NCI-H2196 treated with DMSO at 0.1 percent for 48 hours (cell line): ENCODE results near the gene STK32C.
"Not testable (repeated sequence)": the region's sequence is repeated elsewhere in the genome, so short reads cannot be mapped to it uniquely, and the experiment has no call there.

Experiments
- DNase-seq: peaks from one replicate; lab custom pipeline; 2025; ENCODE audit not compliant: unreplicated experiment; lab: John Stamatoyannopoulos, UW

STK32C gene

DNA sequence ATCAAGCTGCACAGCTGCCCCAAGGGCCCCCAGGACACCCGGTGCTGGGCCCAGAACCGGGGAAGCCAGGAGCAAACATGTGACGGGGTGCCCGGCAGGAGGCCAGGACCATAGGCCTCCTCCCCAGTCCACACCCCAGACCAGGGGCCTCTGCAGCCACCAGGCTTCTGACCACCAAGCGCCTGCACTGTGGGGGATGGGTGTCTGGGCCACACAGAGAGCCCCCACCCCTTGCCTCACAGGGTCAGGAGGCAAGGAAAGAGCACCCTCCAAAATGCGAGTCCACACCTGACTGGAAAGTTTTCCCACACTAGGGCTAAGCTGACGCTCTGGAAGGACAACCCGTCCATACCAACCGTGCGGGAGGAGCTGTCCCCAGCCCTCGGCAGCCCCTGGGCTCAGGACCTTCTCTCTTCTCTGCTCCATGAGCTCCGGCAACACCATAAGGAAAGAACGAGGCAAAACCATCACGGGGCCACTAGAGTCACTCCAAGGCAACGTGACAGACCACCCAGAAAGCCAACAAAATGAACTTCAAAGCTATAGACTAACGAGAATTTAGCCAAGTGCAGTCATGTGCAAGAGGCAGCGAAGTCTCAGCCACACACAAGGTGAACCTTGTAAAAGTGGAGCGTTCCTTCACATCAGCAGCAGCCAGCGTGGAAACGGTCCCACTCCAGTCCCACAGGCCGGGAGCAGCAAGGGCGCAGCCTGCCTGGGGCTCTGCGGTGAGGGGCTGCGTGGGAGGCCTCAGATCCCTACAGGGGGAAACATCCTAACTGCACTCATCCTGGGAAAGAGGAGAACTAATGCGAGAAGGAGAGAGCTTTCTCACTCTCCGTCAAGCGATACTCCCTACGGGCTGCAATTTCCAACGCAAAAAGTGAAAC is 5.1 kb downstream of the STK32C start:
- no peak for DNase-seq

DNA sequence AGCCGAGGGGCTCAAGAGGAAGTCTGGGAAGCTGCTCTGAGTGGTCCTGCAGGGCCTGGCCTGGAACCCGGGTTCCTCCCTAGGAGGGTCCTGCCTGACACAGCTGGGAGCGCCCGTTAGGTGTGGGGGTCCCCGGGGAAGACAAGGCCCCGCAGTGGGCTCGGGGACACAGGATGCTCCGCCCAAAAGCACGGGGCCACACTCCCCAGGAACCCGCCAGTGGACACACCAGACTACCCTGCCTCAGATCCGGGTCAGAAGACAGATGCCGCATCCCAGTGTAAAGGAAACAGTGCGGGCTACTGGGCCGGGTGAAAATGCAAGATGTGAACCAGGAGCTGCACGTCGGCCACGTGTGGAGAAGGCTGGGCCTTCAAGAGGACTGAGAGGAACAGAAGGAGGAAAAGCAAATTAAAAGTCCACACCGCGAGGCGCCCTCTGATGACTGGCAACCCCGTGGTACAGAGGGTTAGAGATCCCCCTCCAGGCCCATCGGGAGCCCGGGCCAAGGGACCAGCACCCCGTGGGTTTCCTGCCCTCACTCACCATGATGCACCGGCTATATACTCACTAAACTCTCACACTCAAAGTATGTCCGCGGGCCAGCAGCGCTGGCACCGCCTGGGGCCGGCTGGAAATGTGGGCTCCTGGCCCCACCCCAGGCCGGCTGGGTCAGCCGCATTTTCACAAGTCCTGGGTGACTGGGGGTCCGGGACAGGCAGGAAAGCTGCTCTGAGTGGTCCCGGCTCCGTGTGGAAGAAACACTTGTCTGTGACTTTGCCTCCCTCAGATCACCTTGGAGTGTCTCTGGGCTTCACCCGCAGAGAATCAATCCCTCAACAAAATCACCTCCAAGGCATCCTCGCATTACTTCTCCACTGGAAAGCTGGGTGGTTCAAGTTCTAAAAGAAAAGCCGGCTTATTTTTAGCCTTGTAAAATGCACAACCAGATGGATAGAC is 6.1 kb downstream of the STK32C start:
- no peak for DNase-seq

DNA sequence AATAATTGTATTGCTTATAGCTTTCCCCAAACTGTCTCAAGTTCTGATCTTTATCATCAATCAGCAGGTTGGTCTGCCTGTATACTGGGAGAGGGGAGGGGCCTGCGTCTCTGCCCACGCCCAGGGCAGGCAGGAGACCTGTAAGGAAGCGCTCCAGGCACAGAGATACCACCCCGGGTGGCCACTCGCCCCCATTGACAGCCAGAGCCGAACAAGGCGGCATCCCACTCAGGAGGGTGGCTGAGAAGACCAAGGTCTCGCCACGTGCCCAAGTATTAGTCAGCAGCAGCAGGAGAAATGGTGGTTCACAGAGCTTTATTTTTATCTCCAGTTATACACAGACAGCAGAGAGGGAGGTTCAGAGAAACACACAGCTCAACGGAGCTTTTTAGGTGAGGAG is 7.2 kb downstream of the STK32C start:
- no peak for DNase-seq

DNA sequence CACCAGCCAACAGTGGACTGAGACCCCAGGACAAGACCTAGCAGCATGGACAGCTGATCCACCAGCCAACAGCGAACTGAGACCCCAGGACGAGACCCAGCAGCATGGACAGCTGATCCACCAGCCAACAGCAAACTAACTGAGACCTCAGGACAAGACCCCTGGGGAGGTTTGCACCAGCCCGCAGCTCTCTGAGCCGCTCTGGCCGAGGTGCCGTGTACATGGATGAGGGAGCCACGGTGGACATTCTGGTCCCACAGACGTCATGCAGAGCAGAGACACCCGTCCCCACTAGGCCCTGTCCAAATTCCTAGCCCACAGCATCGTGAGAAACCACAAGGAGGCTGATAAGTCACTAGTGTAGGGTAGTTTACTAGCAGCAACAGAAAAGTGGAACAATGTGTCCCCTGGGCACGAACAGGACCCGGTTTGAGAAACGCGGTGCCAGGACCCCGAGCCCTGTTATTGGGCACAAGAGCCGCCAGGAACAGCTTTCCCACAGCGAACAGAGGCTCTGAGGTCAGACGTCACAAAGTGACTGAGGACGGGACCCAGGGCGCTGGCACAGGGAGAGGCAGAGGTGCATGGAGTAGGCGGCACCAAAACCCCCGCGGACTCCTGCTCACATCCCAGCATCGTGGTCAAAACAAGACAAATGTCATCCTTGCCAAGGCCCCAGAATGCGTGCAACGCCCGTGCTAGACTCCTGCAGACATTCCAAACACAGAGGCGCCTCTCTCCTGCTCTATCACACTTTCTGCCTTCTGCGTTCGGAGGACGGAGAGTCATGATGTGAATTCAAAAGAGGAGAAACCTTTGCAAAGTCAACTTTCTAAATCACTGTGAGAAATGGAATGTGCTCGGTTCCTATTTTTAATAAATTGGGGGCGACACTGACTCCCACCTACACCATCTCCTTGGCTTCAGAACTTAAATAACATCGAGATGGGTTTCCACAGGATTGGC is 8.1 kb downstream of the STK32C start:
- no peak for DNase-seq

DNA sequence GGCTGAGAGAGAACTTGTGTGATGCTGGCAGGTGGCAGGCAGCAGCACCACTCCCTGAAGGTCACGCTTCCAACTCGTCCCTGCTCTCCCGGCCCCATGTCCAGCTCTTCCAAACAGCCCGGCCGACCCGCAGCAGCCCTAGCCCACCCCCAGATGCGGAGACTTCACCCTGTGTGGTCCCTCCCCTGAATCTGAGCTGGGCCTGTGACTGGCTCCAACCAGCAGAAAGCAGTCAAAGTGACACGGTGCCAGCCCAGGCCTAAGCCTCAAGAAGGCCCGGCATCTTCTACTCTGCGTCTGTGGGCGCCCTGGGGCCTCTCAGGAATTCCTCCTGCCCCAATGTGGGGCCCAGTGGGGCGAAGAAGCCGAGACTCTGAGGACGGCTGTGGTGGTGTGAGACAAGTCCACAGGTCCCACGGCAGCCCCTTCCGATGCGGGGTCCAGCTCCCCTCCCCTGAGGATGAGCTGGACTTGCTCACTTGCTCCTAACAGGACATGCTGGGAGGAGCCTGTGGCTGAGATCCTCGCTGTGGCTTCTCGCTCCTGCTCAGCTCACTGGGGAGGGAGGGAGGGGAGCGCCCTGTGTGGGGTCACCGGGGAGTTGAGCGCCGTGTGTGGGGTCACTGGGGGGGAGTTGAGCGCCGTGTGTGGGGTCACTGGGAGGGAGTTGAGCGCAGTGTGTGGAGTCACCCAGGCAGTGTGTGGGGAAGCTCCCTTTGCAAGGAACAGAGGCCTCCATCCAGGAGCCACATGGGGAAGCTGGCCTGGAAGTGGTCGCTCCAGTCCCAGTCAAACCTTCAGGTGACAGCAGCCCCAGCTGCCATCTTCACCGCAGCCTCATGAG is 9.5 kb downstream of the STK32C start:
- DNase-seq = no peak

DNA sequence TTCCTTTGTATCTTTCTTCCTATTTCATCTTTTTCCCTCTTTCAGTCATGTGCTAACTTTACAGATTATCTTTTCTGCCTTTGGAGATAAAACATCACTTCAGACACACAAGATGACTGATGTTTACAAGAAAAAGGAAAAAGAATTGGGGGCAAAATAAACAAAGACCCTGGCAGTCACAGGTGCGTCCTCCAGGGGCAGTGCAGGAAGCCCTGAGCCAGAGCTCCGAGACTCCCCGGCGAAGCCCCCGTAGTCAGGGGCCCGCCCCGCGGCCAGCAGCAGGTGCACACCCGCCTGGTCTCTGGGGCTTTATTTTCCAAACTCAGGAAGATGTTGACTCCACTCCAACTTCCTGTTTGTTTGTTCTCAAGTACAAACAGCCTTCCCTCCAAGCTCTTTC is 10.2 kb downstream of the STK32C start:
- no peak for DNase-seq

DNA sequence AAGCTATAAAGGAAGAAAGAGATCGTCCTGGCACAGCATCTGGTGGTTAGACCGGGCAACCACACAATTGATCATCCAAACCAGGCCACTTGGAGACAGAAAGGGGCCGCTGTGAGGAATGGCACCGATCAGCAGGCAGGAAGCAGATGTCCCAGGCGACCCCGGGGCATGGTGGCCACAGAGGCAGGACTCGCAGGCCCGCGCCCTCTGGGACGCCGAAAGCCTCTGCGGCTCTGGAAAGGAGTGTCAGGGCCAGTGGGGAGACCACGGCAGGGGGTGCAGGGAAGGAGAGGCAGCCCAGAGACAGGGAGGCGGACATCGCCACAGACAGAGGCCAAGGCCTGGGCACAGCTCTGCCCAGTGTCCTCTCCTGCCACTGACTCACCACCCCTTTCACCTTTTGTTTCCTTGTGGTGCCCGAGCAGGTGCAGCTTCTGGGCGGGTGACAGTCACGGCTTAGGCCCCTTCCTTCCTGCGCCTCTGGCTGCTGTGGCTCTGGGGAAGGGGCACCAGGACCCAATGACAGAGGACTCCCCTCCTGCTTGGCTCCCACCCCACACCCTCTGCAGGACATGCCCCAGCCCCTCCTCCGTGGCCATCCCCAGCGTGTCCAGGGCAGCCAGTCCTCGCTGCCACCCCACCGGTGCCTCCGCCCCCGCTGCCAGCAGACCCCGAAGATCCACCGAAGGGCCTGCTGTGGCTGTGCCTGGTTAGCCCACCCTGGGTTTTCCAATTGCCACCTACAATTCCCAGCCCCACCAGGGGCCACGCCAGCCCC is 10.9 kb downstream of the STK32C start:
- no peak for DNase-seq

DNA sequence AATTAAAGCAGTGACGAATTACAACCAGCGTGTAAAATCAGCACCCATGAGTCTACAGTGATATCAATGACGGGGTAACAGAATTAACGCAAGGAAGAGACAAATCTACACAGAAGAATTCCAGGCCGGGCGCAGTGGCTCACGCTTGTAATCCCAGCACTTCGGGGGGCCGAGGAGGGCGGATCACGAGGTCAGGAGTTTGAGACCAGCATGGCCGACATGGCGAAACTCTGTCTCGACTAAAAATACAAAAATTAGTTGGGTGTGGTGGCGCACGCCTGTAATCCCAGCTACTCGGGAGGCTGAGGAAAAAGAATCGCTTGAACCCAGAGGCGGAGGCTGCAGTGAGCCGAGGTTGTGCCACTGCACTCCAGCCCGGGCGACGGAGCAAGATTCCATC is 12.3 kb downstream of the STK32C start:
- not testable (repeated sequence) for DNase-seq

DNA sequence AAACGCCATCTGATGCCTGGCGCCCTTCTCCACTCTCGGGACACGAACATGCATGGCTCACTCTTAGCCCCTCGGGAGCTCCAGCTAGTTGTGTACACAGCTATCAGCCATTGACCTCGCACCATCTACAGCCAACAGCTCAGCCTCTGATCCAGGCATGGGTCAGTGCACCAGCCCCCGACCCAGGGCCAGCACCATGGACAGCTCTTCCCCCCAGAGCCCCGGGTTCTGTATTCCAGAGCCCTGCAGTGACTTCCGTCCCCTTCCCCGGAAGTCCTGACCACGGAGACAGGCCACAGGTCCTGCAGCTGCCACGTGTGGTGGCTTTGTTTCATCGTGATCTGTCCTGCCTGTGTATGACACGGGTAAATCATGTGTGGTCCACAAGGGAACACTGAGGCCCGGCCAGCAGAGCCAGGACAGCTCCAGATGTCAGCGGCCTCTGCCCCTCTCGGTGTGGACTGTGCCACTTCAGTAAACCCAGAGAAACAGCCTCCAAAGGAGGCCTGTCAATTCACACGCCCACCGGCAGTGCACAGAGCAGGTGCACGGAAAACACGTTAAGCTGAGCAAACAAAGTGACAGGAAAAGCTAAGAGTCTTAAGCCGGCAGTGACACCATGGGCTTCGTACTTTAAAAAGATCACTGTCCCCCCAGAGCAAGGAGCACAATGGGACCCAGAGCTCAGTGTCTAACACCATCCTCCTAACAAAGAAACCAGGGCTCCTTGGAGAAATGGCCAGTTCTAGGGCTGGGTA is 13.0 kb downstream of the STK32C start:
- DNase-seq = no peak

DNA sequence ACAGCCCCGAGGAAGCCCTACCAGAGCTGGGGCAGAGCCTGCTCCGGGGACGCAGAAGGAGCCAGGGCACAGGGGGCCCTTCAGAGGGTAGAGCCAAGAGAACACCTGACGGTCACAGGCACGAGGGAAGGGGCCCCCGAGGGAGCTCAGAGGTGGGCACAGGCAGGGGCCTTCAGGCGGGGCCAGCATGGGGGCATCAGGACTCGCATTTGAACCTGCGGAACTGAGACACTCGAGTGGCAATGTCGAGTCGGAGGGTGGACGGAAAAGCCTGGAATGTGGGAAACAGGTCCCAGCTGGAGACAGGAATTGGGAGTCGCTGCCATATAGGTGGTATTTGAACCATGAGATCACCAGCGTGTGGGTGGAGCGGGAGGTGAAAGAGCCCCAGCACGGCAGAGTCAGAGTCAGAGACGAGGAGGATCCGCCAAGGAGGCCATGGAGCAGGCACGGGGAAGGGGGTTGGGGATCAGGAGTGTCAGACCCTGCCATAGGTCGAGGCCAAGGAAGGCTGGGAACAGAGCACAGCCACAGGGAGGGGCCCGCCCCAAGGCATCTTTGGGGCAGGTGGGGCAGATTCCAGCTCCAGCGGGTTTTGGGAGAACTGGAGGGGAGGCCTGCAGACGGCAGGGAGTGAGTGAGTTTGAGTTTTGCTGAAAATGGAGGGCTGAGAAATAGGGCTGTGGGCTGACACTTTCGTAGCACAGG is 13.8 kb downstream of the STK32C start:
- DNase-seq = no peak

DNA sequence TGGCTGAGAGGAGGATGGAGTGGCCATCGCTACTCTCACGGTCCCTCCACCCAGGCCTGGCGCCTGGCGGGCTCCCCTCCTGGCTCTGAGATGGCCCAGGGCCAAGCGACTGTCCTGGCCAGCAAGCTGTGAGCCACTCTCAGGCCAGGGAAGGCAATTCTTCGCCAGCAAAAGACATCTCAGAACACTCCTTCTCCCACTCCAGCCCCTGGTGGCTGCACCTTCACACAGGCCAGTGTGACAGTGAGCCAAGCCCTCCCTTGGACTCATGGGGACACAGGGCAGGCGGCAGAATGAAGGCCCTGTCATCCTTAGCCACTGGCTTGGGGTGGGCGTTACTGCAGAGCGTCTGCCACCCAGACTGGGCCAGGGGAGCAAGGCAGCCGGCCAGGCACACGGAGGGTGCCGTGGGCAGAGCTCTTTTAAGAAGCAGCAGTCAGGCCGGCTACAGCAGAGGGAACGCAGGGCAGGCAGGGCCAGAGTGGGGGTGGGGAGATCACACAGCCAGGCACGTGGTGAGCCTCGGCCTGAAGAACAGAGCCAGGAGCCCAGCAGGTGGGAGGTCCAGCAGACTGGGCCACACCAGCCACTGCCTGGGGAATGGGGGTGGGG is 14.4 kb downstream of the STK32C start:
- no peak for DNase-seq

DNA sequence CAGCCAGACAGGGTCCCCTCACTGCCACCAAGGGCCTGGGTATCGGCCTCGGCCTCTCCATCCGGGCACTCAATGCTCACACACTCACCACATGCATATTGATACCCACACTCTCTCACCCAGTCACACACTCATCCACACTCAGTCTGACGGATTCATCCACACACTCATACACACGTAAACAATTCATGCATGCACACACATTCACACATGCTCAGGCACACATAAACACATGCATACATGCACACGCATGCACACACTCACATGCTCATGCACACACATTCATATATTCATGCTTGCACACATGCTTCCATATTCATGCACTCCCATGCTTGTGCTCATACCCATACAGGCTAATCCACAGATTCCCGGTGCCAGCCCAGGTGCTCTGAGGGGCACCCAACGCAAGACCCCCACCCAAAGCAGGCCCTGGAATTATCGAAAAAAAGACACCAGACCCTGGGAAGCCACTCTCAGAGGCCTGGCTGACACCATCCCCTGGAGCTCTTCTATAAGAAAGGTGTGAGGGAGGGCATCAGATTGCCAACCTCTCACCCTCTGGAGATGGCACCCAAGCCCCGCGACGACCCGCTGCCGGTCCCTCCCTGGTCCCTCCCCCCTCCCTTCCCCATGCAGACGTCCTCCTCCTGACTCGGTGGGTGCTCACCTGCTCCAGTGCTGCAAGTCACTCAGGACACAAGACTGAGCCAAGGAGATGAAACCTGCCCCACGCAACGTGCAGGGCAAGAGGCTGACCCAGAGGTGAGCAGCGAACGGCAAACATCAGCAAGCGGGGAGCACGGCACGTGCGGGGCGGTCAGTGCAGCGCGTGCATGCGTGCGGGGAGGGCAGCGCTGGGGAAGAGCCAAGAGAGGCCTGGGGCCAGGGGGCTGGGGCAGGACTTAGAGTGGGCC is 15.2 kb downstream of the STK32C start:
- no peak for DNase-seq

DNA sequence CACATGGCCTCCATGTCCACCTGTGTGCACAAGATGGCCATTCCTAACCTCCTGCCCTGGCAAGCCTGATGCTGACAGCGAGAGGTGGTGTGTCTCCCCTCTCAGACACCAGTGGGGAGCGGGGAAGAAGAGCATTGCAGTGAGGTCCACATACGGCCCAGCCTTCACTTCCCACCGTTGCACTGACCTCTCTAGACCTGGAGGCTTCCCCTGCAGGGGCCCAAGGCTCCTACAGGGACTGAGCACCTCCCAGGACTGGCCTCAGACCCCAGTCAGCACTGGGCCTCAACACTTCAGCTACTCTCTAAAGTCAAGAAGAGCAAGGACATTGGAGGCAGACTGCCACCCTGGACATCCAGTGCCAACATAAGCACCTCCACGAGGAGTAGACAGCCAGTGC is 15.9 kb downstream of the STK32C start:
- no peak for DNase-seq

DNA sequence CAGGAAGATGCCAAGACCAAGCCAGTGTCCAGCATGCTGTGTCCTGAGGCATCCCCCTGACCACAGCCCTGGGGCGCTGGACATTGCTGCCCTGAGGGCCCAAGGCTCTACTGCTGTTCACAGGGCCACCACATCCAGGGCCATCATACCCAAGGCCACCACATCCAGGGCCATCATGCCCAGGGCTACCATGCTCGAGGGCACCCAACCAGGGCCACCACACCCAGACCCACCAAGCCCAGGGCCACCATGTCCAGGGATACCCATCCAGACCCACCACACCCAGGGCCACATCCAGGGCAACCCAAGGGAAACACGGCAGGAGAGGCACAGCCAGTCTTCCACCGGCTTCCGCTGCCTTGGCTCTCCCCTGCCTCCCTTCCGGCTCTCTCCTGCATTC is 17.1 kb downstream of the STK32C start:
- DNase-seq = no peak

DNA sequence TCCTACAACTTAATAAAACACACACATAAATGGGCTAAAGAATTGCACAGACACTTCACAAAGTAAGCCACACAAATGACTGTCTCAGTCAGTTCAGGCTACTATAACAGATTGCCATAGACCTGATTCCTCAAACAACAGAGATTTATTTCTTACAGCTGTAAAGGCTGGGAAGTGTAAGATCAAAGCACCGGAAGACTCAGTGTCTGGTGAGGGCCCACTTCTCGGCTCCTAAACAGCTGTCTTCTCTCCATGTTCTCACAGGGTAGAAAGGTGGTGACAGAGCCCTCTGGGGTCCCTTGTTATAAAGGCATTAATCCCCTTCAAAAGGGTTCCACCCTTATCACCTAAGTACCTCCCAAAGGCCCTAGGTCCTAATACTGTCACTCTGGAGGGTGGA is 18.3 kb downstream of the STK32C start:
- DNase-seq = no peak

DNA sequence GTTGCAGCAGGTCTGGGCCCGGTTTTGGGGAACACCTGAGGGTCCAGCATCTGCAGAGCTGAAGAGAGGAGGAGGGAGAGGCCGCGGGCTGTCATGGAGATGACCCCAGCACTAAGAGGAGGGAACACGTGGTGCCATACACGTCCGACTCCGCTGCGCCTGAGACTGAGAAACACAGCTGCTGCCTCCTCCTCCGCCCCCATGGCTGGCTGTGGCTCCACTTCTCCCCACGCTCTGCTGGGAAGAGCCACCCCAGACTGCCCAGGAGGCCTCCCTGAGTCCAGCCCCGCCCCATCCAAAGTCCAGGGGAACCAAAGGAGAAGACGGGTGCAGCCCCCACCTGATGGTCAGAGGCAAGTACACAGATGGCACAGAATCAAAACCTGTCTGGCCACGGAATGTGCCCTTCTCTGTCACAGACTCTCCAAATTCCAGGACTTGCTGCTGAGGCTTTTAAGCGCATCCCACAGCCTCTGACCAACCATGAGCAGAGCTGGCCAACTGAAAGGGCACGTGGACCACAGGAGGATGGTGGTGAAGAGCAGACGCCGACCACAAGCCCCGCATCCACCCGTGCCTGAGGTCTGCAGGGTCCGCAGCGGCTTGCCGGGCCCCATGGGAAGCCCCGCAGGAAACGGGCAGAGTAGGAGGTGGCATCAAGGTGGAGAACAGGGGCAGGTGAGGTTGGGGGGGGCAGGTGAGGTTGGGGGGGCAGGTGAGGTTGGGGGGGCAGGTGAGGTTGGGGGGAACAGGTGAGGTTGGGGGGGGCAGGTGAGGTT is 24.0 kb downstream of the STK32C start:
- DNase-seq = no peak
